Stimulated activated CD4-positive, alpha-beta T cell treated with anti-CD3 and anti-CD28 coated beads, TNF-alpha, amount 100 ng/mL, for 24 hours (primary cell): ENCODE data around the gene MRPL9.
"Not testable (repeated sequence)": the region's sequence is repeated elsewhere in the genome, so short reads cannot be mapped to it uniquely, and the experiment has no call there.

Source experiments
- DNase-seq, 3 experiments: peaks; one replicate each; pipeline ENCODE4 v3.0.0-alpha.2; 2020; ENCODE audit warnings: low read depth in 3 of 3

MRPL9 gene

GRCh38 chr1:151783796-151784195, 20.5 kb upstream of the MRPL9 start:
- no peak for DNase-seq

DNA sequence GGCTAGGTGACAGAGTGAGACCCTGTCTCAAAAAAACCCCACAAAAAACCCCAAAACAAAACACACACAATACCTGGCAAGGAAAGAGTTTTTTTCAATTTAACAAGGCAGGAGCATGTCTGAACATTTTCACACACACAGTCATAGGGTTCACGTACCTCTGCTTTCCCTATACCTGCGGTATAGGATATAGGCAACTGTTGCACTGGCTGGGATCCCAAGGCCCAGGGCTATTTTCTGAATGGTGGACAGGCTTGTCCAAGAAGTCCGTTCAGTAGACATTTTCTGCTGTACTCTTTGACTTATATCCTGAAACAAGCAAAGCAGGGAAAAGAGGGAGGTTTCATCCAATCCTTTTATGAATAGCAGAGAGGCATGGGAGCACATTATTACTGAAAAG, 19.4 kb upstream of the MRPL9 start:
- DNase-seq = no peak

- DNase-seq = not testable (repeated sequence)
These were observed 18.7 kb upstream of the MRPL9 start for GRCh38 chr1:151782026-151782425.

DNA sequence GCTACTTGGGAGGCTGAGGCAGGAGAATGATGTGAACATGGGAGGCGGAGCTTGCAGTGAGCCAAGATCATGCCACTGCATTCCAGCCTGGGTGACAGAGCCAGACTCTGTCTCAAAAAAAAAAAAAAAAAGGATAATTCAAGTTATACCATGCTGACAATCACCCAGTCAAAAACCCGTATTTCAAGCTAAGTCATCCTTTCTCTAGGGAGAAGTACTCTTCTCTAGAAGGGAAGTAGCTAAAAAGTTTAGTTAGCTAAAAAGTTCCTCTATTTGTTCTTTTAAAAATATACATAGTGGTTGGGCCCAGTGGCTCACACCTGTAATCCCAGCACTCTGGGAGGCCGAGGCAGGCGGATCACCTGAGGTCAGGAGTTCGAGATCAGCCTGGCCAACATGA, 17.4 kb upstream of the MRPL9 start:
- DNase-seq = not testable (repeated sequence)

GRCh38 chr1:151779852-151780251, 16.6 kb upstream of the MRPL9 start:
- no peak for DNase-seq

- DNase-seq = no peak
These were observed 14.0 kb upstream of the MRPL9 start for GRCh38 chr1:151777317-151777716.

DNA sequence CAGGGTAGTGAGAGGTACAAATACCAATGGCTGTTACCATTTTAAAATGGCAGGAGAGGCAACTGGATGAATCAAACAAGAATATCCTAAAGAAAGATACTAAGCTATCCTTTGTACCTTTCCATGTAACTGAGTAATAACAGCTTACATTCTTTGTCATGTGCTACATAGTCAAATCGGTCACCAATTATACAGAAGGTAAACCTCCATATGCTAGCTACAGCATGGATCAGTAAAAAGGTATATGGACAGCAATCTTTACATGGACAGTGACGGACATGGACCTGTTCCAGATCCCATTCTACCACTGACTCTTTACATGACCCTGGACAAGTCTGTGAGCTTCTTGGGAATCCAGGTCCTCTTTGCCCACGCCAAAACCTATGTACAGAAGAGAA, 13.4 kb upstream of the MRPL9 start:
- DNase-seq = no peak

- DNase-seq = no peak
These were observed 12.8 kb upstream of the MRPL9 start for GRCh38 chr1:151775894-151776664.

- no peak for DNase-seq
These were observed 11.1 kb upstream of the MRPL9 start for GRCh38 chr1:151774256-151774922.

DNA sequence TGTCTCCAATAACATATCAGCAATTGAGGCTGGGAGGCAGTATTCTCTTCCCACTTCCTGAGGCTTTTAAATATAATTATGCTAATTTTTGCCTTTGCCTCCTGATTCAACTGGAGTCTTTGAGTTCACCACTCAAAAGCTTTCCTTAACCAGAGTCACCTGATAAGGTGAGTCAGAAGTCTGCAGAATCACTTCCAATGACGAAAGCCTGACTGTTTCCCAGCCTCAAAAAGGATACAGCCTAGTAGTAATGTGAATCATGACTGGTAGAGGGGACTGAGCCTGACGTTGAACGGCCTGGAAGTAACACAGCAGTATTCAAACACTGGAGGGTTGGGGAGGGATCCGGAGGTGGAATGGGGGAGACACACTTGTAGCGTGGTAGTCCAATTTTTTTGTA, 10.4 kb upstream of the MRPL9 start:
- no peak for DNase-seq

DNA sequence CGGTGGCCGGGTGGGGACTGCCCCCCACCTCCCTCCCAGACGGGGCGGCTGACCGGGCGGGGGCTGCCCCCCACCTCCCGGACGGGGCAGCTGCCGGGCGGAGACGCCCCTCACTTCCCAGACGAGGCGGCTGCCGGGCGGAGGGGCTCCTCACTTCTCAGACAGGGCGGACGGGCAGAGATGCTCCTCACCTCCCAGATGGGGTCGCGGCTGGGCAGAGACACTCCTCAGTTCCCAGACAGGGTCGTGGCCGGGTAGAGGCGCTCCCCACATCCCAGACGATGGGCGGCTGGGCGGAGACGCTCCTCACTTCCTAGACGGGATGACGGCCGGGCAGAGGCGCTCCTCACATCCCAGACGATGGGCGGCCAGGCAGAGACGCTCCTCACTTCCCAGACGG, 6.0 kb upstream of the MRPL9 start:
- not testable (repeated sequence) for DNase-seq

DNA sequence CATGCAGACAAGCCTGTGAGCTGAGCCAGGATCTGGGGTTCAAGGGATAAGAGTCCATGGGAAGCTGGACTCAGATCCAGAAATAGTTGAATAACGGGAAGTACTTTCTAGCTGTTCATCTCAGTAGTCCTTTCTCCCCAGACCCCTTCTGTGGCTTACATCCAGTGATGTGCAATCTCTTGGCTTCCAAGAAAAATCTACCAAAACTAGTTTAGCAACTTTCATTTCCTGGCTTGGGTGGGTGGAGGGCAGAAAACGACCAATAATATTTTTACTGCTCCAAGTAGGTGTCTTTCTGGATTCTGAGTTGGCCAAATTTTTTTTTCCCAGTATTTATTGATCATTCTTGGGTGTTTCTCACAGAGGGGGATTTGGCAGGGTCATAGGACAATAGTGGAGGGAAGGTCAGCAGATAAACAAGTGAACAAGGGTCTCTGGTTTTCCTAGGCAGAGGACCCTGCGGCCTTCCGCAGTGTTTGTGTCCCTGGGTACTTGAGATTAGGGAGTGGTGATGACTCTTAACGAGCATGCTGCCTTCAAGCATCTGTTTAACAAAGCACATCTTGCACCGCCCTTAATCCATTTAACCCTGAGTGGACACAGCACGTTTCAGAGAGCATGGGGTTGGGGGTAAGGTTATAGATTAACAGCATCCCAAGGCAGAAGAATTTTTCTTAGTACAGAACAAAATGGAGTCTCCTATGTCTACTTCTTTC, 5.2 kb upstream of the MRPL9 start:
- not testable (repeated sequence) for DNase-seq

GRCh38 chr1:151763990-151764389, 694 bp upstream of the MRPL9 start:
- no peak for DNase-seq

DNA sequence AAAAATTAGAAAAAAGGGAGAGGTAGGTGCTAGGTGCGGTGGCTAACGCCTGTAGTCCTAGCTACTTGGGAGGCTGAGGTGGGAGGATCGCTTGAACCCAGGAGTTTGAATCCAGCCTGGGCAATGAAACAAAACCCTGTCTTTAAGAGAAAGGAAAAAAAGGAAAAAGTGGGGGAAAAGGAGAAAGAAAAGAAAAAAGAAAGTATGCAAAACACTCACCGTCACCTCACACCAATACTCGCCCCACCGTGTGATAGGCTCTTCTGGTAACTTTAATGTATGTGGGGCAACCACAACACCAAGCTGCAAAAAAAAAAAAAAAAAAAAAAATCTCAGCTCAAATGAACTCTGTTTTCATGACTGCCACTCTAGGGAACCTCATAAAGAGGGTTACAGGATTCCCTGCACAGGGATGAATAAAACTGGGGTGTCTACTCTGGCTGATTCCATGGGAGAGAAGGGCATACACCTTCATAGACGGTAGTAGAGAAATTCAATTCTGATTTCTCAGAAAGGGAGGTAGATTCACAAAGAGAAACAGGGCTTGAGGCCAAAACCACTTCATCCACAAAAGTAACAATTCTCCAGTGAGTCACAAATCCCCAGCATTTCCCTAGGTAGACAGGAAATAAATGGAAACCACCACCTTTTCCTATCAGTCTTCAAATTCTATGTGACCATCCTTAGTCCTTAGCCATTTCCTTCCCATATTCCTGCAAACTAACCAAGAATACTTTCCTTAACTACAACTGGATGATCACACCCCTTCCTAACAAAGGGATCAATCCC, 2.5 kb downstream of the MRPL9 start:
- no peak for DNase-seq

DNA sequence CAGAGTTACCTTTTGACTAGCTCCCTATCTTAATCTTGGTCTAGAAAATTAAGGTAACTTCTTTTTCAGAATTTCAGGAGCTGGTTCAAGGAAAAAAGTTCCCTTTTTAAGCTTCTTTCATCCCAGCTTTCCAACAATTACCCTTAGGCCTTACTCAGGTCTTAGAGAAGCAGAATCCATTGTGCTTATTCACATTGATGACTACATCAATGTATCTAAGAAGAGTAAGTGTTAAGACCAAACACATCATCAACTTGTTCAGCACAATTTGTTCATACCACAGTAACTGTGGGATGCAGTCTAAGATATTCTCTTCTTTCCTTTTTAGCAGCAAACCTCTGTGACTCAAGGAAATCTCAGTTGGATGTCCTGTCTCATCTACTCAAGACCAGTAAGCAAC, 4.1 kb downstream of the MRPL9 start:
- DNase-seq = no peak

DNA sequence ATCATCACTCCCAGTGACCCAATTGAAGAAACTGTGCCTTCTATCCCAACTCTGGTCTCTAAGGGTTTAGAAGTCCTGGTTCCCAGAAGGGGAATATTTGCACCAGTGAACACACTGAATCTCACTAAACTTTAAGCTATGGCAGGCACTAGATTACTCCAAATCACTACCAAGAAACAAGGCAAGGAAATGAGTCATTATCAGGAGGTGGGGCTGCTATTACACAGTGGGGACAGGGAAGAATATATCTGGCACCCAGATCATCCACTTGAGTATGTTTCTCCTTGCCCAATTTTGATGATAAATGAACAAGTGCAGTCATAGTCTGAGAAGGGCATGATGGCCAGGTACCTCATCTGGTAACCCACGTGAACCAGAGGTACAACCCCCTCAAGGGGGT, 7.0 kb downstream of the MRPL9 start:
- no peak for DNase-seq

GRCh38 chr1:151741516-151741915, 21.8 kb downstream of the MRPL9 start:
- no peak for DNase-seq

DNA sequence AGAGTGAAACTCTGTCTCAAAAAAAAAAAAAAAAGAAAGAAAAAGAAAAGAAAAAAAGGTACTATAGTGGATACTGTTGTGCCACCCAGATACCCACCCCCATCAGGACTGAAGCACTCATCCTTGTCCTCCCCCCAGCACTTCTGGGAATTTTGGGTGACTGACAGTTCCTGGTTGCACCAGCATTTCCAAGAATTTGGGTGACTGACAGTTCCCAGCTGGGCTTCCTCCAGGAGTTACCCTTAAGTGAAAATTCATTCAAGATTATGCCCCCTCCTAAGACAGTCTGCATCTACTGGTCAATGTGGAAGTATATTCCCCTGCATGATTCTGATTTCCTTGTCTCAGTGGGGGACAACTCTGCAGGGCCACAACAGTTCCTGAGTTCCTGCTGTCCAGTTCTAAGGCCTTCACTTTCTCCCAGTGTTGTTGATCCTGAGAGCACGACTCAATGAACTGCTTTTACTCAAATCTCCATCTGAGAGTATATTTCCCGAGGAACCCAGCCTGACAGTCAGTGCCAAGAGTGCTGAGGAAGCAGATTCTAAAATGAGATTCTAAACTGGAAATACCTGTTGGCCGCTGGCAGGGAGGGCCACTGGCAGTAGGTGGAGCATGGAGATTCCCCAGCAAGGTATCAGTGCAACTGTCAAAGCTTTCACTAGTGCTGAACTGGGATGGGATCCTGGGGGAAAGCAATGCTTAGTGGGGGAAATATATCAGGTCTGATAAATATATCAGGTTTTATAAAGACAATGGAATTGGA, 23.5 kb downstream of the MRPL9 start:
- no peak for DNase-seq

DNA sequence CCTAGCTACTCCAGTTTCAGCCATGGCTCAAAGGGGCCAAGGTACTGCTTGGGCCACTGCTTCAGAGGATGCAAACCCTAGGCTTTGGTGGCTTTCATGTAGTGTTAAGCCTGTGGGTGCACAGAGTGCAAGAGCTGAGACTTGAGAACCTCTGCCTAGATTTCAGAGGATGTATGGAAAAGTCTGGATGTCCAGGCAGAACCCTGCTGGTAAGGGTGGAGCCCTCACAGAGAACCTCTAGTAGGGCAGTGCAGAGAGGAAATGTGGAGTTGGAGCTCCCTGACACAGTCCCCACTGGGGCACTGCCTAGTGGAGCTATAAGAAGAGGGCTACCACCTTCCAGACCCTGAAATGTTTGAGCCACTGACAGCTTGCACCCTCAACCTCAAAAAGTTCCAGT, 25.8 kb downstream of the MRPL9 start:
- no peak for DNase-seq

GRCh38 chr1:151737026-151737425, 26.3 kb downstream of the MRPL9 start:
- DNase-seq = no peak

GRCh38 chr1:151733995-151734394, 29.3 kb downstream of the MRPL9 start:
- DNase-seq = not testable (repeated sequence)
